SU-DHL-6 (cell line): ENCODE measurements around the gene GPR161.

ENCODE experiments used
- H2AFZ ChIP-seq: fragments of 200-600 bp; sonication (generic); 2 replicates; pipeline ENCODE4 v1.6.1; 2014; ENCODE audit warnings: low read depth, mild to moderate bottlenecking, moderate library complexity, mixed read lengths, antibody characterized with exemption, low read length; ENCODE audit not compliant: severe bottlenecking
- H3F3A ChIP-seq: fragments of 200-600 bp; shearing (Covaris generic); 2 replicates; pipeline ENCODE4 v1.6.0; 2016; ENCODE audit warnings: antibody characterized with exemption, mild to moderate bottlenecking; ENCODE audit not compliant: insufficient read depth
- H3K27ac ChIP-seq: fragments of 200-600 bp; sonication (generic); 2 replicates; pipeline ENCODE4 v1.5.1; 2016; ENCODE audit warnings: low read depth, mild to moderate bottlenecking, low read length, moderate library complexity, mixed read lengths
- H3K27me3 ChIP-seq: fragments of 200-600 bp; sonication (generic), shearing (Covaris generic); 2 replicates; pipeline ENCODE4 v1.6.0; 2014; ENCODE audit warnings: mild to moderate bottlenecking, low read length
- H3K36me3 ChIP-seq: fragments of 200-600 bp; sonication (generic); 2 replicates; pipeline ENCODE4 v1.6.1; 2014; ENCODE audit warnings: mild to moderate bottlenecking, low read length, mixed read lengths
- H3K4me2 ChIP-seq: fragments of 300-600, 200-600 bp; shearing (Covaris generic), sonication (generic); 2 replicates; pipeline ENCODE4 v1.6.0; 2014; ENCODE audit warnings: low read length, low read depth, mild to moderate bottlenecking; ENCODE audit not compliant: poor library complexity, severe bottlenecking
- H3K4me3 ChIP-seq: fragments of 200-600 bp; sonication (generic); 2 replicates; pipeline ENCODE4 v1.5.1; 2014; ENCODE audit warnings: antibody characterized with exemption, low read length, mild to moderate bottlenecking, mixed read lengths; ENCODE audit not compliant: insufficient read depth, poor library complexity, severe bottlenecking
- H3K79me2 ChIP-seq: fragments of 200-600 bp; sonication (generic); 2 replicates; pipeline ENCODE4 v1.6.1; 2014; ENCODE audit warnings: mild to moderate bottlenecking, low read length, moderate library complexity; ENCODE audit not compliant: insufficient read depth
- H3K9ac ChIP-seq: fragments of 200-600 bp; sonication (generic); 2 replicates; pipeline ENCODE4 v1.7.0; 2014; ENCODE audit warnings: mild to moderate bottlenecking, low read length
- H3K9me2 ChIP-seq: fragments of 200-600 bp; sonication (generic); replicated peaks from 2 replicates; pipeline ENCODE4 v1.6.1; 2014; ENCODE audit warnings: low read length; ENCODE audit not compliant: insufficient read depth
- H3K9me3 ChIP-seq: fragments of 200-600 bp; sonication (generic); 2 replicates; pipeline ENCODE4 v1.6.1; 2014; ENCODE audit warnings: low read length, mixed read lengths; ENCODE audit not compliant: insufficient read depth
- H4K20me1 ChIP-seq: fragments of 200-600 bp; sonication (generic); 2 replicates; pipeline ENCODE4 v1.6.1; 2014; ENCODE audit warnings: low read depth, mild to moderate bottlenecking, antibody characterized with exemption, low read length, moderate library complexity, mixed read lengths
- CTCF ChIP-seq: fragments of 200-600 bp; sonication (generic); IDR thresholded peaks from one replicate; pipeline ENCODE4 v1.5.1; 2017; ENCODE audit warnings: antibody characterized with exemption, mild to moderate bottlenecking, low read length, moderate library complexity; ENCODE audit not compliant: insufficient read depth, poor library complexity, severe bottlenecking
- EZH2phosphoT487 ChIP-seq: fragments of 200-600 bp; sonication (generic), shearing (Covaris generic); conservative IDR thresholded peaks from 2 replicates; pipeline ENCODE4 v1.6.1; 2018; ENCODE audit warnings: mild to moderate bottlenecking, antibody characterized with exemption, low read length, moderate library complexity, mixed read lengths

Gene GPR161

GRCh38 chr1:168134132-168134531, 2.6 kb downstream of the GPR161 start:
- Histone ChIP-seq H3K4me2 (no peak overlapping the region), H3F3A (peaks cover 6% of the 10 kb centered on the region; the same call in 1 of the 2 replicates), H3K9ac (no peak overlapping the region), H3K36me3 (no peaks in the 10 kb centered on the region), H3K27me3 (no peaks in the 10 kb centered on the region; the same call in 1 of the 2 replicates), H3K27ac (no peak overlapping the region), H4K20me1 (no peaks in the 10 kb centered on the region), H3K4me3 (no peak overlapping the region), H3K79me2 (no peaks in the 10 kb centered on the region), H3K9me2 (no peaks in the 10 kb centered on the region), H2AFZ (no peak overlapping the region), H3K9me3 (no peaks in the 10 kb centered on the region)
- TF ChIP-seq CTCF (no peak), EZH2phosphoT487 (no peak)

GRCh38 chr1:168129933-168130332, 6.8 kb downstream of the GPR161 start:
- Histone ChIP-seq H3K9me2 (no peaks in the 10 kb centered on the region), H3K36me3 (no peaks in the 10 kb centered on the region), H3F3A (no peaks in the 10 kb centered on the region), H3K9ac (no peak overlapping the region), H3K27ac (no peak overlapping the region), H2AFZ (no peak overlapping the region), H3K4me2 (no peak overlapping the region), H3K4me3 (no peak overlapping the region), H4K20me1 (no peaks in the 10 kb centered on the region), H3K9me3 (no peaks in the 10 kb centered on the region), H3K79me2 (no peaks in the 10 kb centered on the region), H3K27me3 (no peaks in the 10 kb centered on the region)
- no peak for TF ChIP-seq CTCF
- no peak for TF ChIP-seq EZH2phosphoT487

GRCh38 chr1:168127503-168127902, 9.2 kb downstream of the GPR161 start:
- H3K4me3 ChIP-seq, result no peak overlapping the region
- H3K79me2 ChIP-seq, result no peaks in the 10 kb centered on the region
- no peak for TF ChIP-seq EZH2phosphoT487
- no peak for TF ChIP-seq CTCF

GRCh38 chr1:168125051-168125450, 11.7 kb downstream of the GPR161 start:
- Histone ChIP-seq H3K27ac (no peak overlapping the region), H3K79me2 (no peaks in the 10 kb centered on the region), H3K9me3 (no peaks in the 10 kb centered on the region), H4K20me1 (no peaks in the 10 kb centered on the region), H3F3A (no peaks in the 10 kb centered on the region), H3K9ac (no peak overlapping the region), H3K4me2 (no peak overlapping the region), H3K9me2 (no peaks in the 10 kb centered on the region), H3K4me3 (no peak overlapping the region), H3K27me3 (no peaks in the 10 kb centered on the region), H2AFZ (no peak overlapping the region), H3K36me3 (no peaks in the 10 kb centered on the region)
- TF ChIP-seq CTCF (no peak), EZH2phosphoT487 (no peak)

More at GRCh38 chr1:168127503-168127902, 9.2 kb downstream of the GPR161 start:
- no peaks in the 10 kb centered on the region for H3K9me2 ChIP-seq
- H3K27me3 ChIP-seq, result no peaks in the 10 kb centered on the region
- no peak overlapping the region for H2AFZ ChIP-seq
- no peaks in the 10 kb centered on the region for H4K20me1 ChIP-seq
- no peaks in the 10 kb centered on the region for H3F3A ChIP-seq
- no peak overlapping the region for H3K9ac ChIP-seq
- H3K4me2 ChIP-seq, result no peak overlapping the region
- H3K36me3 ChIP-seq, result no peaks in the 10 kb centered on the region
- no peaks in the 10 kb centered on the region for H3K9me3 ChIP-seq
- H3K27ac ChIP-seq, result no peak overlapping the region
